K562 (cell line): Measurements from ENCODE around the gene GTF2A2. TPM values are rescaled to one million over a fixed set of nuclear protein-coding genes. Genes with fewer than 3 reads are reported as not detected.
A peak's percentile ranks its signal among the peaks of the same experiment; 100 is the strongest.

ENCODE experiments used
- ARID3B ChIP-seq: fragments of 250-450 bp; sonication (Bioruptor Pico); IDR thresholded peaks from 2 replicates; pipeline ENCODE4 v1.4.0; 2020; ENCODE audit warnings: borderline replicate concordance
- CEBPZ ChIP-seq: fragments of 150-350 bp; IDR thresholded peaks from 2 replicates; pipeline ENCODE4 v1.6.1; 2014; ENCODE audit warnings: low read depth, mild to moderate bottlenecking, low read length, borderline replicate concordance
- FOXA1 ChIP-seq: fragments of 450-650 bp; IDR thresholded peaks from 2 replicates; pipeline ENCODE4 v1.6.1; 2016; ENCODE audit warnings: mild to moderate bottlenecking, borderline replicate concordance
- FOXK2 ChIP-seq, 2 experiments: fragments of 450-650 bp; IDR thresholded peaks in 1 of 2; conservative IDR thresholded peaks in 1 of 2; 2 replicates each; pipeline ENCODE4 v1.6.1; 2016; ENCODE audit warnings: low read depth in 2 of 2, mild to moderate bottlenecking in 1 of 2
- GABPA ChIP-seq: fragments of 200-800 bp; sonication (Bioruptor generic); conservative IDR thresholded peaks from 2 replicates; pipeline ENCODE4 v1.6.1; 2016; ENCODE audit warnings: low read depth, missing genetic modification characterization, missing compliant biosample characterization
- HNRNPL ChIP-seq: fragments of 200-400 bp; formaldehyde crosslinking; IDR thresholded peaks from 2 replicates; pipeline ENCODE4 v1.6.1; 2017; ENCODE audit warnings: low read depth, mild to moderate bottlenecking, low read length
- HNRNPLL ChIP-seq: fragments of 200-400 bp; formaldehyde crosslinking; IDR thresholded peaks from 2 replicates; pipeline ENCODE4 v1.6.1; 2017; ENCODE audit warnings: low read length, low read depth, mild to moderate bottlenecking; ENCODE audit not compliant: poor library complexity, severe bottlenecking
- KDM2B ChIP-seq: fragments of 250-450 bp; sonication (Bioruptor Pico); IDR thresholded peaks from 2 replicates; pipeline ENCODE4 v1.8.0; 2021; ENCODE audit warnings: mild to moderate bottlenecking, moderate library complexity
- KDM5B ChIP-seq: fragments of 200-600 bp; sonication (generic); IDR thresholded peaks from 2 replicates; pipeline ENCODE4 v1.6.1; 2012; ENCODE audit warnings: low read depth, mild to moderate bottlenecking, moderate library complexity, low read length, control low read depth, inconsistent platforms; ENCODE audit not compliant: insufficient replicate concordance
- NRF1 ChIP-seq, 2 experiments: fragments of 450-650 bp; IDR thresholded peaks in 1 of 2; conservative IDR thresholded peaks in 1 of 2; 2 replicates each; pipeline ENCODE4 v1.6.1; 2014; ENCODE audit warnings: mild to moderate bottlenecking in 2 of 2
- RBM15 ChIP-seq: fragments of 200-400 bp; formaldehyde crosslinking; IDR thresholded peaks from 2 replicates; pipeline ENCODE4 v1.6.1; 2018; ENCODE audit warnings: mild to moderate bottlenecking, low read length, moderate library complexity; ENCODE audit not compliant: insufficient read depth
- ZBTB1 ChIP-seq: sonication (generic); formaldehyde crosslinking; IDR thresholded peaks from 2 replicates; pipeline ENCODE4 v1.8.1; 2023; ENCODE audit warnings: missing genetic modification reagents, low read depth, mild to moderate bottlenecking, borderline replicate concordance
- ZNF639 ChIP-seq, 2 experiments: fragments of 200-800 bp in 1 of 2; sonication (Bioruptor generic) in 1 of 2; sonication (generic) in 1 of 2; formaldehyde crosslinking in 1 of 2; IDR thresholded peaks in 1 of 2; conservative IDR thresholded peaks in 1 of 2; 2 replicates each; pipeline versions ENCODE4 v1.5.0 to v1.6.1; 2016 to 2020; ENCODE audit warnings: missing compliant biosample characterization in 1 of 2, missing genetic modification characterization in 1 of 2, missing genetic modification reagents in 1 of 2
- ZNF644 ChIP-seq: fragments of 200-800 bp; sonication (Bioruptor generic); IDR thresholded peaks from 2 replicates; pipeline ENCODE4 v1.6.1; 2016; ENCODE audit warnings: low read depth, missing genetic modification characterization, missing compliant biosample characterization
- ZNF830 ChIP-seq: fragments of 250-450 bp; sonication (Bioruptor Pico); IDR thresholded peaks from 2 replicates; pipeline ENCODE4 v1.5.0; 2021; ENCODE audit warnings: mild to moderate bottlenecking
- ZSCAN29 ChIP-seq: fragments of 450-650 bp; IDR thresholded peaks from 2 replicates; pipeline ENCODE4 v1.6.1; 2017
- polyA plus RNA-seq, 8 experiments: library from polyadenylated mRNA; depleted of rRNA in 4 of 8; stranded (reverse) in 5 of 8; unstranded in 3 of 8; fragments of >200 nt; fragmentation: Nextera tagmentation in 2 of 8; fragmentation: Illumina TruSeq in 1 of 8; extraction: Ambion mirVana in 2 of 8; extraction: Trizol in 1 of 8; gene quantifications; 2 replicates each; pipeline versions ENCODE4 v1.2.1 to v1.2.3, GENCODE V29; 2011 to 2014; ENCODE audit warnings: inconsistent platforms in 1 of 8, missing spikeins in 1 of 8
- total RNA-seq, 7 experiments: library from RNA; depleted of rRNA in 6 of 7; stranded (reverse); fragments of >200 nt in 6 of 7; fragmentation: Illumina TruSeq in 2 of 7; extraction: Trizol in 2 of 7; gene quantifications; 2 replicates each; pipeline versions ENCODE4 v1.2.1 to v1.2.3, GENCODE V29; 2011 to 2021; ENCODE audit warnings: low replicate concordance in 1 of 7
- TF ChIP-seq, protein P1 (sequence below): fragments of 250-450 bp; sonication (Bioruptor Pico); IDR thresholded peaks from 2 replicates; pipeline ENCODE4 v1.8.0; 2022; ENCODE audit warnings: inconsistent platforms

GTF2A2 gene
- total and polyA plus RNA-seq, 9 of the 15 experiments (the other 6 are each of a cell fraction or from before 2014, with no cell fraction given), result 128 to 656 (median 172) TPM

- TF ChIP-seq KDM2B (CRISPR knock-in tag) (no peak; the same call in 1 of the 2 replicates), GABPA (tag) (peak; percentile 98), ZBTB1 (no peak; the same call in 1 of the 2 replicates), HNRNPLL (peak; percentile 61), CEBPZ (no peak), KDM5B (peak; percentile 78), RBM15 (no peak), ZNF830 (CRISPR knock-in tag) (0 out of 2 replicates have a peak, but pooled peaks have one; percentile 35), ZSCAN29 (peak; percentile 43; the same call in 1 of the 2 replicates), FOXK2 (conservative IDR thresholded peaks at IDR 0.05 in 1 of 2, IDR thresholded peaks at IDR 0.05 in 1 of 2; ENCODE audit: low read depth in 2 of 2) (0 out of 4 replicates have a peak, but pooled peaks of 1 of the 2 experiments have one; percentile 9), ARID3B (CRISPR knock-in tag) (0 out of 2 replicates have a peak, but pooled peaks have one; percentile 78), ZNF639 (CRISPR knock-in tag; conservative IDR thresholded peaks at IDR 0.05 in 1 of 2, IDR thresholded peaks at IDR 0.05 in 1 of 2) (peak in 1 of 2 experiments; percentile 76; a peak in 2 of 4 replicates), NRF1 (conservative IDR thresholded peaks at IDR 0.05 in 1 of 2, IDR thresholded peaks at IDR 0.05 in 1 of 2) (peak; percentile 88 to 90), ZNF644 (no peak), HNRNPL (no peak), FOXA1 (no peak)
- TF ChIP-seq, protein P1, sequence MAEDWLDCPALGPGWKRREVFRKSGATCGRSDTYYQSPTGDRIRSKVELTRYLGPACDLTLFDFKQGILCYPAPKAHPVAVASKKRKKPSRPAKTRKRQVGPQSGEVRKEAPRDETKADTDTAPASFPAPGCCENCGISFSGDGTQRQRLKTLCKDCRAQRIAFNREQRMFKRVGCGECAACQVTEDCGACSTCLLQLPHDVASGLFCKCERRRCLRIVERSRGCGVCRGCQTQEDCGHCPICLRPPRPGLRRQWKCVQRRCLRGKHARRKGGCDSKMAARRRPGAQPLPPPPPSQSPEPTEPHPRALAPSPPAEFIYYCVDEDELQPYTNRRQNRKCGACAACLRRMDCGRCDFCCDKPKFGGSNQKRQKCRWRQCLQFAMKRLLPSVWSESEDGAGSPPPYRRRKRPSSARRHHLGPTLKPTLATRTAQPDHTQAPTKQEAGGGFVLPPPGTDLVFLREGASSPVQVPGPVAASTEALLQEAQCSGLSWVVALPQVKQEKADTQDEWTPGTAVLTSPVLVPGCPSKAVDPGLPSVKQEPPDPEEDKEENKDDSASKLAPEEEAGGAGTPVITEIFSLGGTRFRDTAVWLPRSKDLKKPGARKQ, result no peak
Observed at GRCh38 chr15:59688782-59689625, 31.7 kb upstream of the GTF2A2 start, which contains the start of gene BNIP2 (continued).
